LHCN-M2 (cell line): ENCODE data around the gene BPIFB2. TPM values are rescaled to one million over a fixed set of nuclear protein-coding genes. Genes with fewer than 3 reads are reported as not detected.

Experiments
- DNase-seq: peaks from one replicate; pipeline ENCODE4 v3.0.0-alpha.2; 2012; ENCODE audit warnings: low read depth
- total RNA-seq: library from RNA; depleted of rRNA; stranded (reverse); fragments of >200 nt; gene quantifications from 2 replicates; pipeline ENCODE4 v1.2.3, GENCODE V29; 2014

BPIFB2 gene
- total RNA-seq, 1 experiment from 2014 or later: not detected

DNA sequence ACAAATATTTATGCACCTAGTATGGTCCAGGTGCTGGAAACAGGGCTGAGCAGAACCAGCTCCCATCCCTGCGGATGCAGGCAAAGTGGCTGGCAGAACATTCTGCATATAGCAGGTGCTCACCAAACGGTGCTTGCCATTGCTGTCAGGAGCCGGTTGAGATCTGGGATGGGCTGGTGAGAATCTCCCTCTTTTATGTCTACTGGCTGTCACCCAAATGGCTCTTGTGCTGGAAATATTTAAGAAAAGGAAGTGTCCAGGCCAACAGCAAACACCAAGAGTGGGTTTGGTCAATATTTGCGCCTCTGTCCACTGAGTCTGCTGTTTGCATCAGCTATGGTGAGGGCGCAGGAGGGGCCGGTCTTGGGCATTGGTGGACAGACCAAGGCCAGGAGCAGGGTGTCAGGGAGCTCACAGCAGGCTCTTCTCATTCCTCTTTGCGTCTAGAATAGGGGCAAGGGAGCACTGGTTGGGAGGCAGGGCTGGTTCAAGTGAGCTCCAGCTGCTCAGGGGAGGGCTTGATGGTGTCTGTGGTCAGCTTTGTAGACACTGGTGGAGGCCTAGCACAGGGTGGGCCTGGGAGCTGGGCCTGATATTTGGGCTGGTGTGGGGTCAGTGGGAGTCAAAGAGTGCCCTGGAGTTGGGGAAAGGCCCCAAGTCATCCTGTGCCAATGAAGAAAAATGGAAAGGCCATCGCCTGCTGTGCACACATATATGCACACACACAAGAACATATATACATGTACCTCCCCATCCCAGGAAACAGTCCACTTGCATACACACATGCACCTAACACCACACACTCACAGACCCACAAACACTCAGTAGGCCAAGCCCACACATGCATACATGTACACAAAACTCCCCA lies 1.4 kb upstream of the BPIFB2 start:
- DNase-seq: no peak

- no peak for DNase-seq
These were observed 628 bp upstream of the BPIFB2 start for GRCh38 chr20:33006776-33007375.

- no peak for DNase-seq
These were observed 1.1 kb downstream of the BPIFB2 start for GRCh38 chr20:33008336-33009213.

GRCh38 chr20:33009214-33010132 lies 2.0 kb downstream of the BPIFB2 start:
- DNase-seq: no peak

DNA sequence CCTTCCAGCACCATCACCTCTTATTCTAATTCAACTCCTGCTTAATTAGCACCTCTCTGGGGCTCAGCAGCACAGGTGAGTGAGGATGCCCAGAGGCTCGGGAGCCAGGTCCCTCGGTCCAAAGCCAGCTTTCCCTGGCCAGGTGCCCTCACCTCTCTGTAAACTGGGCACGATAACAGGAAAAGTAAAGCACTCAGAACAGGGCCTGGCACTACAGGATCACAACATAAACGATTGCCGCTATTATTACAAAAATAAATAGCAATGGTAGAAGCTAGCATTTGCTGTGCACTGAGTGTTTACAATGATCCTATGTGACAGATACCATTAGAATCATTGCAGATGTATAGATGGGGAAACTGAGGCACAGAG lies 2.6 kb downstream of the BPIFB2 start:
- no peak for DNase-seq

DNA sequence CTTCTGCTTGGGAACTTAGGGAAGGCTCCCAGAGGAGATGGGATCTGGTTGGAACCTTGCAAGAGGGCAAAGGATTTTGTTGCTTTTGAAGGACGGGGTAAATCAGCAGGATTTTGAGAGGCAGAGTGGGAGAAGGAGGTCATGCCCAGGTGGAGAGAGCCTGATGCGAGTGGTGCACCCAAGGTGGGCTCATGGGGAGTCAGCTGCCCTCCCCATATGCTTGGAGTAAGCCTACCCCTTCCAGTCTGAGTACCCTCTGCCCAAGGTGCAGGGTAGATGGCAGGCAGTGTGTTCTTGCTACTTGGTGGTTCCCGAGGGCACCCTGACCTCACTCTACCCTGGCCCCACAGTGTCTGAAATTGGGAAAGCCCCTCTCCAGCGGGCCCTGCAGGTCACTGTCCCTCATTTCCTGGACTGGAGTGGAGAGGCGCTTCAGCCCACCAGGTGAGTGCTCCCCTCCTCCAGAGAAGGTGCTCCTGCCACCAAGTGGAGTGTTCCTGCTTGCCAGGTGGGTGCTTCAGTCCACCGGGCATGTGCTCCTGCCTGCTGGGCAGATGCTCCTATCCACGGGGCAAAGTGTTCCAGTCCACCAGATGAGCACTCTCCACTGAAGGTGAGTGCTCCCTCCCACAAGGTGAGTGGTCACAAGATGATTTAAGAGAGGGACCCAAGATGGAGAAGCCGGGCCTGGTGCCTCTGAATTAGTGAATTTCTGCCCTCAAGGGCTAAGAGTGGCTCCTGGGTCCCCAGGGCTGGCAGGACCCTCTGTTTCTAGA lies 3.4 kb downstream of the BPIFB2 start:
- DNase-seq: no peak

DNA sequence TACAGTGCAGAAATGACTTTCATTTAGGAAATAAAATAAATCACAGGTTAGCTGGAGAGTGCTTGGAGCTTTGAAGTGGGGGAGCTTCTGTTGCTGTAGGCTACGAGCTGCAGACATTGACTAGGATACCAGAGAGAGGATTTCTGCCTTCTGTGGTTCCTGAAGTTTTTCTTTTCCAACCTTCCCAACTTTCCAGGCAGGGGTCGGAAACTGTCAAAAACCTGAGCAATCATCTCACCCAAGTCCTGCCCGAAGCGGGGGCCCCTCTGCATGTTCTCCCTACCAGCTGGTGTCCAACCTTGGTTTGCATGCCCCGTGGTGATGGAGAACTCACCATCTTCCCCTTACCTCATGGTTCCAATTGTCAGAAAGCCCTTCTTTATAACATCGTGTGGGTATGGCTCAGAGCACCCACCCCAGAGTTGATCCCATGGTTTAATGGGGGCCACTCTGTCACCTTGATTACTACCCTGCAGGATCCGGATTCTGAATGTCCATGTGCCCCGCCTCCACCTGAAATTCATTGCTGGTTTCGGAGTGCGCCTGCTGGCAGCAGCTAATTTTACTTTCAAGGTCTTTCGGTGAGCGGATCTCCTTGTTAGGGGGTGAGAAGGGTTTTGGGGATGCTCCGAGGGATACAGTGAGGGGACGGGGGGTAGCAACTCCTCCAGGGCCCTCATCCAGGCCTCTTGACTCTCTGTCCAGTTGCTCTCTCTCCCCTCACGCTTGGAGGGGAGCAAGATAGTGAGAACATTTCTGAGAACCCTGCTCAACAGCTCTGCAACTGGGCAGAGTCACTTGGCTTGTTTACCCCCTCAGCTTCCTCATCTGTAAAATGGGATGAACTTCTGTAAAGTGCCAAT lies 5.1 kb downstream of the BPIFB2 start:
- DNase-seq: no peak

DNA sequence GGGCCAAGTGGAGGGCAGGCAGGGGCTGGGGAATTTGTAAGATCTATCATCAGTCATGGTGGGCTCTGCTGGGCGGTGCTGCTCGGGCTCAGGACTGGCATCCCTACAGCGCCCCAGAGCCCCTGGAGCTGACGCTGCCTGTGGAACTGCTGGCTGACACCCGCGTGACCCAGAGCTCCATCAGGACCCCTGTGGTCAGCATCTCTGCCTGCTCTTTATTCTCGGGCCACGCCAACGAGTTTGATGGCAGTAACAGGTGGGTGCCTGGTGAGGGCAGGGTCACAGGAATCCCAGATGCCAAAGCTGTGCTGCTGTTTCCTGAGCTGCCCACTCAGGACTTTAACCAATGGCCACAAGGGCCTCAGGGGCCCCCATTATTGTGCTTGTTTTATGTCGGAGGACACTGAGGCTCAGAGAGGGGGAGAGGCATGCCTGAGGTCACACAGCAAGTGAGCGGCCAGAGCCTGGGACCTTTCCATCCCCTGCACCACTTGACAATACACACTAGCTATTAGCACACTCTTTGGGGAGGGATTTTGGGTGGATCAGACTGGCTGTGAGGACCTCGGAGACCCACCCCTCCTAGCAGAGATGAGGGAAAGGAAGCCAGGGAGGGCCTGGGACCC lies 6.3 kb downstream of the BPIFB2 start:
- no peak for DNase-seq

- no peak for DNase-seq
These were observed 7.0 kb downstream of the BPIFB2 start for GRCh38 chr20:33014336-33015113.

- no peak for DNase-seq
These were observed 7.6 kb downstream of the BPIFB2 start for GRCh38 chr20:33015114-33015484.

DNA sequence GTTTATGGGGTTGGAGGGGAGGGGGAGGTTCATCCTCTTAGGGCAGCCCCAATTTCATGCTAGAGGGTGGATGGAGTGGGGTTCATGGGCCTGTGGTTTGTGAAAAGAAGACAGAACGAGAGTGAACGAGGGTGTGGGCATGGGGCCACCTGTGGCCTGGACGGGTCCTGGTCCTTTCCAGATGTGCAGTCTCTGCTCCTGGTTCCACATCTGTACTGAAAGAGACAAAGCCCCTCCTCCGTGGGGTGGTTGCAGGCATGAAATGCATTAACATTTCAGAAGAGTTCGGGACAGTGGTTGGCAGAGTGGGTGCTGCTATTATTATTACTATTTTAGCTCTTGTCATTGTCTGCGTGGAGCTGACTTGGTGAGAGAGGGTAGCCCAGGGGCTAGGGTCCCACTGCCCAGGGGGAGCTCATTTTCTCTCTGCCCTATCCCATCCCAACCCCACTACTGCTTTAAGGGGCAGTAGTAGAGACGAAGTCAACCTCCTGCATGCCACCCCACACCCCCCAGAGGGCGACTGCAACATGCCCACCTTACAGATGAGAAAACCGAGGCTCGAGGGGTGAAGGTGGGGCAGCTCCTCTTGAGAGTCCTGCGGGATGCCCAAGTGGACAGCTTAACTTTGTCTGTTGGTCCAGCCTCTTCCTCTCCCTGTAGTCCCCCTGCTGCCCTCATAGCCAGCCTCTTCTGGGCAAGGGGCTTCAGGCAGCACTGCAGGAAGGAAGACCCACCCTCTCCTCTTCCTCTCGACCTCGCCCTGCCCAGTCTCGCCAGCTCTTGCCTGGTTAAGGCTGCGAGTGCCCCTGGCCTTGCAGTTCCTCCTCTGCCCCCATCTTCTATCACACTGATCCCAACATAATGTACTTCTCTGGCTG lies 8.4 kb downstream of the BPIFB2 start:
- no peak for DNase-seq

- DNase-seq: no peak
These were observed 9.1 kb downstream of the BPIFB2 start for GRCh38 chr20:33016581-33017109.

DNA sequence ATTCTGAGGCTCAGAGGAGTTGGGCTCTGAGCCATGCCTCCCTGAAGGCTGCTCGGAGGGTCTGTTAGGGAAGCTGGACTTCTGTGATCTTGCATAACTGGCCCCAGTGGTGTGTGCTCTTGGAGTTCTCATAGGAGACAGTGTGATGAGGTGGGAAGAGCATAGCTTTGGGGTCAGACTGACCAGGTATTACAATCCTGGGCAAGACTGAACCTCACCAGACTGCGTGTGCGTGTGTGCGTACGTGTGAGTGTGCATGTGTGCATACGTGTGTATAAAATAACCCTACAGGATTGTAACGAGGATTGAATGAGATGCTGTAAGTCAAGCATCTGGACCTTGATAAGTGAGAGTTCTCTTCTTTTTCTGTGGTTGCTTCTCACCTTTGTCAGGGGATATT lies 10.0 kb downstream of the BPIFB2 start:
- no peak for DNase-seq

GRCh38 chr20:33018169-33018931 lies 10.8 kb downstream of the BPIFB2 start:
- no peak for DNase-seq

GRCh38 chr20:33019465-33020277 lies 12.2 kb downstream of the BPIFB2 start:
- no peak for DNase-seq
